ENCODE data around the gene CD300LB.

Gene CD300LB

GRCh38 chr17:74547736-74548135 is 16.5 kb upstream of the CD300LB start:
- peak; percentile 20 for DNase-seq

DNA sequence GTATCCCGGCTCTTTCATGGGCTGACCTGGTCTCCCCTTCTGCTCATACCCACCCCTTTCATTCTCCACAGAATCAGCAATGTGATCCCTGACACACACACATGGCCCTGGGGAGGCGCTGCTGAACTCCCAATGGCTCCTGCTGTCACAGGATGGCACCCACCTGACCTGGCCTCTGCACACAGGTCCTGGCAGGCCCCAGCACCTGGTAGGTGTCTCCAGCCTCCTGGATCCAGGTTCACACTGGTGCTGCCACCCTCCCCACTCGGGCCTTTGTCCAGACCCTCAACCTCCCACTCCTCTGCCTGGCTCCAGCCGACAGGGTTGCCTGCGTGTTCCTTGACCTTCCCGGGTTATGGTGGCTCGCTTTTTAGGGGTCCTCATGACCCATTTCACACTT is 16.0 kb upstream of the CD300LB start:
- peak; percentile 13 for DNase-seq

DNA sequence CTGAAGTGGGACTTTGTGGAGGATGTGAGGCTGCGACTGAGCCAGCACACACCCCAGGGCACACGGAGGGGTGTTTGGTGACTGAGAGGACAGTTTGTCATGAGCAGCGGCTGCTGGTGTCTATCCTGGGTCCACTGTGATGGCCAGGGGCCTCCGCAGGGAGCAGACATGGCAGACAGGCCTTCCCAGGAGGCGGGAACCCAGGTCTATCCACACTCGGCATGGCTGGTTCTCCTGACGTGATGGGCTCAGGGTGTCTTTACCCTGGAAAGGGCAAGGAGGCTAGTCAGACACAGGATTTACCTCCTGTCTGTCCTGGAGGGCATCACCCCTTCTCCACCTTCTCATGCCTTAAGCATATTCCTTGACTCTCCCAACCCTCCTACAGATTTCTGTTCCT is 15.3 kb upstream of the CD300LB start:
- DNase-seq: peak; percentile 7

- DNase-seq: peak; percentile 75
Measured at GRCh38 chr17:74545843-74546230, 14.6 kb upstream of the CD300LB start, which contains the start of gene CD300C. CD300C (minus strand) TSS chr17:74546115; CDS start chr17:74545782, 333 bp downstream.

DNA sequence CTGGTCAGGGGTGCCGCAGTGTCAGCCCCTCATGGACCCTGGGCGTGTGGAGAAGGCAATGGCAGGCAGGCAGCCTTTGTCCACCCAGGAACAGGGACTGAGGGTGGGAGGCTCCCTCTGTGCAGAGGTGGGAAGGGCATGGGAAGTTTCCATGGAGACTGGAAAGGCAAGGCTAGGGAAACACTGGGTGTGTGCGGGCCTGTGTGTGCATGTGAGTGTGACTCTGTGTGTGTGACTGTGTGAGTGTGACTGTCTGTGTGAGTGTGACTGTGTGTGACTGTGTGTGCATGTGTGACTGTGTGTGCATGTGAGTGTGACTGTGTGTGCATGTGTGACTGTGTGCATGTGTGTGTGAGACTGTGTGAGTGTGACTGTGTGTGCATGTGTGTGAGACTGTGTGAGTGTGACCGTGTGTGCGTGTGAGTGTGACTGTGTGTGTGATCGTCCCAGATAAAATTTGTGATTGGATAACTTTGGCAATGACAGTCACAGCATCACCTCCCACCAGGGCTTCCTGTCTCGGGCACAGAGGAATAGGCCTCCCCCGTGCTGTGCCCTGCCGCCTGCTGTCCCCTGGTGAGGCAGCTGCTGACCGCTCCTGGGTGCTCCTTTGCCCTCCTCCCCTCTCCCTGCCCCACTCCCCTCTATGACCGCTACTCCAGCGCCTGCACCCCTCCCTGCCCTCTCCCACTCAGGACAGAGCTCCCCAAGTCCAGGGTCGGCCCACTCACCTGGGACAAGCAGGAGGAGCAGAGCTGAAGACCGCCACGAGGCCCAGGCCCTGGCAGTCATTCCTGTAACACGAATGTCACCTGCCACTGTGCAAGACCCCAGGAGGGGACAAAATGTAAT is 13.9 kb upstream of the CD300LB start:
- peak; percentile 19 for DNase-seq

- peak; percentile 18 for DNase-seq
Measured at GRCh38 chr17:74543891-74544760, 12.9 kb upstream of the CD300LB start.

DNA sequence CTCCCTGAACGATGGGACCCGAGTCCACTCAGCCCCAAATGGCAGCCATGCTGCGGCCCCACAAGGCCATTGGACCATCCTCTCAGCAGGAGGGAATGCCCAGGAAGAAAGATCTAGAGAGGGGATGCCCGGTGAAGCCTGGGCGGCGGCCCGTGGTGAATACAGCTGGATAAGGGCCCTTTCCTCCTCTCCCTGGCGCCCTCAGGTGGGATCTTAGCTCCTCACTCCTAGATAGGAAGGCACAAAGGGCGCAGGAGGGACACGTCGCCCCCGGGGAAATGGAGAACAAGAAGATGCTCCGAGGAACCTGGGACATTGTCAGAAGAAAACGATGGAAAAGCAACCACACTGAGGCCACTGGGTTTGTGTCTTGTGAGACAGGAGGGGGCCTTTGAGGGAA is 12.1 kb upstream of the CD300LB start:
- DNase-seq: peak; percentile 2

DNA sequence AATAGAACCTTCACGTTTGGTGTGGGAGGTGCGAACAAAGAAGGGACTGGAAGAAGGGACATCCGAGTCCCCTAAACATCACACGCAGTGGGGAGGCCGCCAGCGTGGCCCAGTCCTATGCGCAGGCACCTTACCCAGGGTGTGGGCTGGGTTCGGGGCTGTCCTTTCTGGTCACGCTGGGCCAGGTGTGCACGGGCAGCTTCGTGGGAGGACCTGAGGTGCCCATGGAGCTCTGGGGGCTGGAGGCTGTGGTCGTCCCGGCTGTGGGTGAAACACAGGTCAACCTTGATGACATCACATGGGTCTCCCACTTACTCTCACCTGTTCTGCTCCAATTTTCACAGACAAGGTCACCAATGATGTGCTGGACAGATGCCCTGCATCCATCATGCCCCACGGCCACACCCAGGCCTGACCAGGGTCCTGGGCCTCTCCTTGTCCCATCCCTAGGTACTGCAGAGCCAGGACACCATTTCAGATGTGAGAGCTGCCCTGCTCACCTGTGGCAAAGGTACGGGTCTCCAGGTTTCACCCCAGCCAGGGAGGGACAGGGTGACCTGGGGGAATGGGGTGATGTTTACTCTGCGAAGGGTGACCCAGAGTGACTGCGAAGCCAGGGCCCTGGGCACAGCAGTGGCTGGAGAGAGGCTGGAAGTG is 11.6 kb upstream of the CD300LB start:
- DNase-seq: peak; percentile 6

GRCh38 chr17:74542166-74542565 is 10.9 kb upstream of the CD300LB start:
- DNase-seq: no peak

DNA sequence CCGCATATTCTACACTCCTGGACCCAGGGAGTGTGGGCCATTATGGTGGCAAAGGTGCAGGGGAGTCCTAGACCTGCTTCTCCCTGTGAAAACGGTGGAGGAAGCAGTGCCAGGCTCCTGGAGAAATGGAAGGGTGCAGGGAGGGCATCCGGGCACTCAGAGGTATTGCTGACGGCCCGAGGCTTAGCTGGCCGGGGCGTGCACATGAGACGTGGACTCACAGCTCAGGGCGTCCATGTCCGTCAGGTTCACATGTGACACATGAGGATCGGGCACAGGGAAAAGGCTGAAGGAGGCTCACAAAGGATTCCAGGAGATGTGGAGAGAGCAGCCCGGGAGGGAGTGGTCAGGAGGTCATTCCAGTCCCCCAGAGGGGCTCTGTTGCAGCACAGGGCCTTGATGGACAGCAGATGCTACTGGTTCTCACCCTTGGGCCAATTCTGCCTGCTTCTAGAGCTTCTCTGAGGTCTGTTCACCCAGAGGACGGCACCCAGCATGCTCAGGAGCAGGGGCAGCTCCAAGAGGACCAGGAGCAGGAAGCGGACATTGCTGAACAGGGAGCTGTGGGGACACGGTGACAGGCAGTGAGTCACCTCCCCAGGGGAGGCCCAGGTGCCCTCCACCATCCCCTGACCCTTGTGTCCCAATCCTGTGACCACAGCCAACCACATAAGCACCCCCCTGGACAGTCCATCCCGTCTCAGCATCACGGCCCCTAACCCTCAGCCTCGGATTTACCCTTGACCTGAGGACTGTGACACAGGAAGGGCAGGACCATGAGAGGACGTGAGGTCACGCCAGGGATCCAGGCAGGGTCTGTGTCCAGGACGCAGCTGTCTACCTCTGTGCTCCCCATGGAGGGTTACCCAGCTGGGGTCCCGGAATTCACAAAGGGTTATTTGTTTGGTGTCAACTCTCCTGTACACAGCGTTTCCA is 10.2 kb upstream of the CD300LB start:
- peak; percentile 4 for DNase-seq

DNA sequence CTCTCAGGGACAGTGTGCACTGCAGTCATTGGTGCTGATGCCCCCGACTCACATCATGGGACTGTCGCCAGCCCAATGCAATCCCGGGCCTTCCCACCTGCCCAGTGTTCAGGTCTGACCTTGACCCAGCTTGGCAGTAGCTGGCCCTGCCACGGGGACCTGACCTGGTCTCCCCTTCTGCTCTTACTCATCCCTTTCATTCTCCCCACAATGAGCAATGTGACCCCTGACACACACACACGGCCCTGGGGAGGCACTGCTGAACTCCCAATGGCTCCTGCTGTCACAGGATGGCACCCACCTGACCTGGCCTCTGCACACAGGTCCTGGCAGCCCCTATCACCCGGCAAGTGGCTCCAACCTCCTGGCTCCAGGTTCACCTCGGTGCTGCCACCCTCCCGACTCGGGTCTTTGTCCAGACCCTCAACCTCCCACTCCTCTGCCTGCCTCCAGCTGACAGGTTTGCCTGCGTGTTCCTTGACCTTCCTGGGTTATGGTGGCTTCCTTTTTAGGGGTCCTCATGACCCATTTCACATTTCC is 8.1 kb upstream of the CD300LB start:
- DNase-seq: no peak

DNA sequence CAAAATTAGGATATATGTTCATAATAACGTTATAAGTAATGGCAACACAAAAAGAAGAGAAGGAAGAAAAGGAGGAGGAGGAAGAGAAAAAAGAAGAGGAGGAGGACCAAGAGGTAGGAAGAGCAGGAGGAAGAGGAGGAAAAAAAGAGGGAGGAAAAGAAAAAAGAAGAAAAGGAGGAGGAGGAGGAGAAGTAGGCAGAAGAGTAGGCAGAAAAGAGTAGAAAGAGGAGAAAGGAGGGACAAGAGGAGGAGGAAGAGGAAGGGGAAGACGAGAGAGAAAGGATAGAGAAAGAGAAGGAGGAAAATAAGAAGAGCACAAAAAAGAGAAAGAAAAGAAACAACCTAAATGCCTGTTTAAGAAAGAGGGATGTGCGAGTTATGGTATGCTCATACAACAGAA is 5.6 kb upstream of the CD300LB start:
- no peak for DNase-seq

DNA sequence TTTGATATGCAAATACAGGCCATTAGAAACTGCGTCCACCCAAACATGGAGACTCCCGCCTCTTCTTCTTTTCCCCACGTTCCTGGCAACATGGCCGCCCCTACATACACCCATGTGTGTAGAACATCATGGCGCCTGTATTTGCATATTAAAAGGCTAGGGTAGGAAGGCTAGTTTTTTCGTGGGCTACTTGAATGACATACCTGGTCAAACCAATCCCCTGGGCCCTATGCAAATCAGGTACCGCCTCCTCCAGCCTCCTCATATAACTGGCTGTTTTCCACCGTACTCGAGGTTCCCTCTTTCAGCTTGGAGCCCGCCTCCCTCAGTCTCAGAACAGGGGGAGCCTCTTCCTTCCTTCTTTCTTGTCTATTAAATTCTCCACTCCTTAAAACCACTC is 840 bp upstream of the CD300LB start:
- peak; percentile 83 for DNase-seq

DNA sequence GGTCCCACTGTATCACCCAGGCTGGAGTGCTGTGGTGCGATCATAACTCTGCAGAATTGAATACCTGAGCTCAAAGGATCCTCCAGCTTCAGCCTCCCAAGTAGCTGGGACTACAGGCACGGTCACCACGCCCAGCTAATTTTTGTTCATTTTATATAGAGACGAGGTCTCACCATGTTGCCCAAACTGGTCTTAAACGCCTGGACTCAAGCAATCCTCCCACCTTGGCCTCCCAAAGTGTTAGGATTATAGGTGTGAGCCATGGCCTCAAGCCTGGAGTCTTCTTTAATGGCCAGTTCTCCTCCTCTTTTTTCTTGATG is 484 bp downstream of the CD300LB start:
- no peak for DNase-seq

GRCh38 chr17:74529243-74529642 is 2.0 kb downstream of the CD300LB start:
- no peak for DNase-seq

DNA sequence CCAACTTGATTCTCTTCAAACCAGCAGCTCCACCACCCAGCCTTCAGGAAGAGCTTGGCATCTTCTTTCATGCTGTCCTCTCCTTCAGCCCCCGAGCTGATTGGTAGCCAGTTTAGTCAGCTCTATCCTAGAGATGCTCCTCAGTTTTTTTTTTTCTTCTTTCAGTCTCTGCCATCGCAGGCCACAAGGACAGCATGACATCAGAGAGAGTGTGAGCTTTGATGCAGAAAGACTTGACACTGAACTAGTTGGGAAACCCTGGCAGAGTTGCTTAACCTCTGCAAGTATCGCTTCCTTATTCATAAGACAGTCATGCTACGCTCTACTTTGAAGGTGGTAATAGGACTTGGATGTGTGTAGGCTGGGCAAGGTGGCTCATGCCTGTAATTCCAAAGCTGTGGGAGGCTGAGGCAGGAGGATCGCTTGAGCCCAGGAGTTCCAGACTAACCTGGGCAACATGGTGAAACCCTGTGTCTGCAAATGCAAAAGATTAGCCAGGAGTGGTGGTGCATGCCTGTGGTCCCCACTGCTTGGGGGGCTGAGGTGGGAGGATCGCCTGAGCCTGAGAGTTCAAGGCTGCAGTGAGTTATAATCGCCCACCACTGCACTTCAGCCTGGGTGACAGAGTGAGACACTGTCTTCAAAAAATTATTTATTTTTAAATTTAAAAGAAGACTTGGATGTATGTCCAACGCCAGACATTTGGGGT is 2.6 kb downstream of the CD300LB start:
- peak; percentile 75 for DNase-seq

DNA sequence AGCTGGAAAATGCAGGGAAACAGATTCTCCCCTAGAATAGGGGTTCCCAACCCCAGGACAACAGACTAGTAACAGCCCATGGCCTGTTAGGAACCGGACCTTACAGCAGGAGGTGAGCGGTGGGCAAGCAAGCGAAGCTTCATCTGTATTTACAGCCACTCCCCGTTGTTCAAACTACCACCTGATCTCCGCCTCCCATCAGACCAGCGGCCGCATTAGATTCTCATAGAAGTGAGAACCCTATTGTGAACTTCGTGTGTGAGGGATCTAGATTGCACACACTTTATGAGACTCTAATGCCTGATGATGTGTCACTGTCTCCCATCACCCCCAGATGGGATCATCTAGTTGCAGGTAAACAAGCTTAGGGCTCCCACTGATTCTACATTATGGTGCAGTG is 3.5 kb downstream of the CD300LB start:
- DNase-seq: no peak

DNA sequence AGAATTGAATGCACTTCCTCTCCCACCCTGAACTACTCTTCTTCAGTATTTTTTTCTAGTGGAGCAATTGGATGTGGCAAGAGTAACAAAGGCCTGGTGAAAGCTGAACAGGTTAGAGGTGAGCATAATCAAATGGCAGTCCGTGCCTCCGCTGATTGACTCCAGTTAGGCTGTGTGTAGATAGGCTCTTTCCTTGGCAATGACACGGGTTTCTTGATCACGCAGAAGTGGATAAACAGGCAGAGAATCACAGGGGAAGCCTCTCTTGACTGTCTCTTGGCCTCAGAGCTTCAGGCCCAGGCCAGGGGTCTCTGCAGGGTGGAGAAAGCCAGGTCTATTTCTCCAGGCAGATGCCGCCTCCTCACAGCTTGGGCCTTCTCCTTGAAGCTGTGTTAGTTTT is 4.2 kb downstream of the CD300LB start:
- no peak for DNase-seq

GRCh38 chr17:74526681-74527080 is 4.6 kb downstream of the CD300LB start:
- no peak for DNase-seq

DNA sequence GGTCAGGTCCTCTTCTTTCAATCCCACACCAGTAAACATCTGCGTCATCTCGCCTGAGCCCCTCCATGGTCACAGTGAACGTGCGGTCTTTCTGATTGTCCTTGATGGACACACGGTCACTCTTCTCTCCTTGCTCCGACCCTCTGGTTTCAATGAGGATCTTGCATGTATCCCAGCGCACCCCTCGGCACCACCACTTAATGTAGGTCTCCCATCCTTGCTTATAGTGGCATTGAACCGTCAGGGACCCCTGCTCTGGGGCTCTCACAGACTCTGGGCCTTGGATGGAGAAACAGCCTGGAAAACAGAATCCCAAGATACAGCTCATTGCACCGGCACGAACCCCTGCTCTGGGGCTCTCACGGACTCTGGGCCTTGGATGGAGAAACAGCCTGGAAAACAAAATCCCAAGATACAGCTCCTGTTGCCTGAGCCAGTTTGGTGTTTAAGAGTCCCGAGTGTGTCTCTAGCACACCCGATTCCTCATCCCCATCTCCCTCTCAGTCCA is 5.4 kb downstream of the CD300LB start:
- DNase-seq: no peak

- no peak for DNase-seq
Measured at GRCh38 chr17:74525465-74525725, 5.9 kb downstream of the CD300LB start.
